HK-2 (cell line): ENCODE results near the gene CBLIF.
"Not testable (repeated sequence)": the region's sequence is repeated elsewhere in the genome, so short reads cannot be mapped to it uniquely, and the experiment has no call there.

ENCODE experiments used
- DNase-seq: peaks from one replicate; pipeline ENCODE4 v3.0.0-alpha.2; 2018; ENCODE audit not compliant: unreplicated experiment

The CBLIF gene

DNA sequence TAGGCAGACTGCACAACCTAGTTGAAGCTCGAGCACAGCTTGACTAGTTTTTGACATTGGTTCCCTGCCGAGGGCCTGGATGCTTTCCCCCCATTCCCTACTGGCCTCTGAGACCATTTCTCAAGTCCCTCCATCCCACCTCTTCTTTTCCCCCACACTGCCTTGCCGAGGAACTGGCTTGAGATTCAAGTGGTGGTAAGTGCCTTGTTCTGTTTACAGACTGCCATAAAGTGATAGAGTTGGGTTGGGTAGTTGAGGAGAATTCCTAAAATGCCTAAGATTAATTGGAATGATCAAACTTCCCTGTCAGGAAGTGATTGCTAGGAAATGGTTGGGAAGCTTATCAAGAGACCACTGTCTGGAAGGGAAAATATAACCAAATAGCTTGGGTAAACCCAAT, 50.9 kb downstream of the CBLIF start:
- no peak for DNase-seq

DNA sequence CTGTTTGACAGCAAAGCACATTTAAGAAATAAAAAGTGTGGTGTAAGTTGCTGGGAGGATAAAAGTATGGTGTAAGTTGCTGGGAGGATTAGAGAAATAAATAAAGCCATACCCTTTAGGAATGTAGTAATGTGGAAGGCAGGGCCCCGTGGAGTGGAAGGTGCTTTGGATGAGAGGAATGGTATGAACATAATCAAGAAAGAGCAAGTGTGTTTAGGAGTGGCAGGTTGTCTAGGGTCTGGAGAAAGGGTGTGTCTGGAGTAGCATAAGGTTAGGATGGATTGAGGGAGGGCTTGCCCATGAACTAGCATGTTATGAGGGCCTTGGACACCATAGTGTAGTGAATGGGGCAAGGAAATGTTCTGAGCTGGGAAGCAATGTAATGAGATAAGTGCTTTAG, 52.8 kb downstream of the CBLIF start:
- no peak for DNase-seq

DNA sequence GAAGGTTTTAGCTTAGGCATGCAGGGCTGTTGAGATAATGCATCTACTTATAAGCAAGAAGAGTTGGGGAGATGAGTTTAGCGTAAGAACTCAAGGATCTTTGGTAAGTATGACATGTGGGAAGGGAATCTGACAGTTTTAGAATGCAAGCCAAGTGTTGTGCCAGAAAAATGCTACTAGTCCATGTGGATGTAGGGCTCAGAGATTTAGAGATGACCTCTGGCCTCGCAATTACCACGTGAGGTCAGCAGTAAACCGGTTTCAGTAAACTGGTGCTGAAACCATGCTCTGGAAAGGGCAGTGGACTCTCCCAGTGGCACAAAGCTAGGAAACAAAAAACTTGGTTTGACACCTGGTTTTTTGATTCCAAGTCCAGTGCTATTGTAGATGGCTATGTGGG, 53.7 kb downstream of the CBLIF start:
- no peak for DNase-seq

DNA sequence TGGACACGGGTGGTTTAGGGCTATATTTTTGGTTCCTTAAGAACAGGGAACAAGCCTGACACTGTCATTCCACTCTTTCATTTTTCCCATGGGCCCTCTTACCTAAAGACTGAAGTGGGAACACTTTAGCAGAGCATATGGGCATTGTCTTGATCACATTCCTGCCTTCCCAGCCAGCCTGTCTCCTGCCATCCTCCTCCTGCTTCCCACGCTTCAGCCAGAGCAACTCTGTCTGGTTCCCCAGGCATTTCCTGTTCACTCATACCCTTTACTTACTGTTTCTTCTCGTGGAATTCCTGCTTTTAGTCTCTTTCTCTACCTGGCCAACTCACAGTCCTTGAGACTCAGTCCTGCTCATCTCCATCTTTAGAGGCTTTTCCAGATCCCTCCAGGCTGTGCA, 57.5 kb downstream of the CBLIF start:
- DNase-seq = no peak

DNA sequence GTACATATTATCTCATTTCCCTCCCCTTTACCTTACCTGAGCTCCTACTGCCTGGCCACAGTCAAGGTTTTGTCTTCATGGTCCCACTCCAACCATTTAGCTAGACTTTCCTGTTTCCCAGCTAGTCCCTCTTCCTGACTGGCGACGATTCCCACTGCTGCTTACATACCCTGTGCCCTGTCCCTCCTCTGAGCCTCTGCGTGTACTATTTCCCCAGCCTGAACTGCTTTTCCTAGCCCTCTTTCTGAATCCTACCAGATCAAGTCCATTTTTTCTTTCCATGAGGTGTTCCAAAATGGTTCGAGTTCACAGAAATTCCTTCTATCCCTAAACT, 58.1 kb downstream of the CBLIF start:
- DNase-seq = no peak

DNA sequence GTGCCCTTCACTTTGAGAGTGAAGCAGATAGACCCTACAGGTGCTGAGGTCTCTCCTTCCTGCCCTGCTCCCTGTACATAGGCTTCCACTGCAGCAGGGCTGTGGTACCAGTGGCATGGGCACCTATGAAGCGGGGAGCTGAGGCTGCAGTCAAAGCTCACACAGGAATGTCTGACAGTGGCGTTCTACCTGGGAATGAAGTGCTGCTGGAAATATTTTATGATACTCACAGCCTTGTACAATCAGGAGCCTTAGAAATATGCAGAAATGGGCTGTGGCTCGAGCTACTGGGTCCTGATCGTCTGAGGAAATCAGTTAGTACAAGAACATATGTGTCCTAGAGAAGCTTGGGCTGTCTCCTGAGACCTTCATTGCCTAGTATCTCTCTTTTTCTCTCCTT, 59.5 kb downstream of the CBLIF start:
- DNase-seq = no peak

DNA sequence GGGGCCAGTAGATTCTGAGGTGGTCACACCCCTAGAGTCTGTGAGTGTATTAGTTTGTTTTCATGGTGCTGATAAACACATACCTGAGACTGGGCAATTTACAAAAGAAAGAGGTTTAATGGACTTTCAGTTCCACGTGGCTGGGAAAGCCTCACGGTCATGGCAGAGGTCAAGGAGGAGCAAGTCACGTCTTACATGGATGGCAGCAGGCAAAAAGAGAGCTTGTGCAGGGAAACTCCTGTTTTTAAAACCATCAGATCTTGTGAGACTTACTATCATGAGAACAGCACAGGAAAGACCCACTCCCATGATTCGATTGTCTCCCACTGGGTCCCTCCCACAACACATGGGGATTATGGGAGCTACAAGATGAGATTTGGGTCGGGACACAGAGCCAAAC, 60.9 kb downstream of the CBLIF start:
- DNase-seq = not testable (repeated sequence)

DNA sequence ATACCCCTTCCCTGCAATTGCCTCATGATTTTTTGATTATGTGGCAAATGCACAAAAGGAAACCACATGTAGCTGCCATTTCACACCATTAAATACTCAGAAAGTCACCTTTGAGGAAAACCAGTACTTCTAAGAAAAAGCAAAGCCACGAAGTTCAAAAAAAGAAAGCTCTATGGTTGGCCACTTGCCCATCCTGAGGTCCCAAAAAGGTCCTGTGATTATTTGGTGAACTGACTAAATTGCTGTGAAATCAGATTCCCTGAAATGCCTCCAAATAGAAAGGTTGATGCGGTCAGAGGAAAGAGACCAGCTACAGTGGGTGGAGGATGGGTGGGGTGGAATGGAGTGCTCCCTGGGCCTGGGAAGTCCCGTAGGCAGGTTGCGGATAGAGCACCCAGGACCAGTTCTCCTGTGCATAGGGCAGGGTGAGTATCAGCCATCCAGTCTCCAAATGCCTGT, 61.6 kb downstream of the CBLIF start:
- no peak for DNase-seq

DNA sequence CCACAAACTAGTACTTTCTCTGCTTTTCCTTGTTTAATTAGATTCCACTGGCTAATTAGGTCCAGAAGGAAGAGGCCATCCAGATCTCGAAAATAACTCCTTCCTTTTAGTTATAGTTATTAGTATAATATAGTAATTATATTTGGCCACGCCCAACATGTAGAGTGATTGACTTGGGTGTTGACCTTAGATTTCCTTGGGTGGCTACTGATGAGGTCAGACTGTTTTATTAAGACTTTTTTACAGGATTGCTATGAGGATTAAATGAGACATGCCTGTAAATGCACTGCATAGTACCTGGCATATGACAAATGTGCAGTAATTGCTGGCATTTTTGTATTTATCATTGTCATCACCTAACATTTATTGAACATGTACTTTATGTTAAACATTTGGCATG, 63.2 kb downstream of the CBLIF start:
- no peak for DNase-seq

DNA sequence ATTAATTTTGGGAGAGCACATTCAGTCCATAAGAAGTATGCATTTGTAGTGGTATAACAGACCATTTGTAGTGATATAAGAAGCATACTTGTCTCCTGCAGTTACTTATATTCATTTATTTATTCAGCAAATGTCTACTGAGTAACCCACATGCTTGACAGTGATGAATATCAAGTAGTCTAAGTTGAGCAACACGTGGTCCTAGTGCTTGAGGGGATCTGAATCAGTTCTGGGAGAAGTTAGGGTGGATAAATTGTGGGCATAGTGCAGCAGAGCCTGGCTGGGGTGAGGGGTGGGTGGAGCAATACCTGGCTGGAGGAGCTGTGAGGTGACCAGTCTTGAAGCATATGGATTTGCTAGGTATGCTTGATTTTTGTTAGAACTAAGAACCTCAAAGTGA, 65.8 kb downstream of the CBLIF start:
- DNase-seq = no peak
